HepG2 (cell line): ENCODE data around the gene ST6GALNAC4. TPM values are rescaled to one million over a fixed set of nuclear protein-coding genes. Genes with fewer than 3 reads are reported as not detected.

ENCODE experiments used
- FOSL2 ChIP-seq: sonication (generic); formaldehyde crosslinking; IDR thresholded peaks from 2 replicates; pipeline ENCODE4 v1.4.0; 2020; ENCODE audit warnings: missing genetic modification reagents
- FOXA3 ChIP-seq: IDR thresholded peaks from 2 replicates; pipeline ENCODE4 v1.6.1; 2016; ENCODE audit warnings: missing genetic modification reagents, missing compliant biosample characterization
- KLF11 ChIP-seq: IDR thresholded peaks from 2 replicates; pipeline ENCODE4 v1.6.1; 2016; ENCODE audit warnings: missing compliant biosample characterization
- SIN3B ChIP-seq: fragments of 150-350 bp; IDR thresholded peaks from 2 replicates; pipeline ENCODE4 v1.6.1; 2014; ENCODE audit warnings: low read length
- THAP11 ChIP-seq: IDR thresholded peaks from 2 replicates; pipeline ENCODE4 v1.6.1; 2016; ENCODE audit warnings: missing biosample characterization, missing genetic modification reagents
- ZNF20 ChIP-seq: sonication (generic); formaldehyde crosslinking; IDR thresholded peaks from 2 replicates; pipeline ENCODE4 v1.4.0; 2020; ENCODE audit warnings: mild to moderate bottlenecking, moderate library complexity, missing genetic modification reagents
- ZNF337 ChIP-seq: sonication (generic); formaldehyde crosslinking; IDR thresholded peaks from 2 replicates; pipeline ENCODE4 v1.5.1; 2020; ENCODE audit warnings: missing genetic modification reagents, low read depth, mild to moderate bottlenecking, borderline replicate concordance
- ZNF558 ChIP-seq: sonication (generic); formaldehyde crosslinking; IDR thresholded peaks from 2 replicates; pipeline ENCODE4 v1.9.0; 2022; ENCODE audit warnings: mild to moderate bottlenecking, missing genetic modification reagents, borderline replicate concordance
- ZNF724P ChIP-seq: sonication (generic); formaldehyde crosslinking; IDR thresholded peaks from 2 replicates; pipeline ENCODE4 v1.8.0; 2022; ENCODE audit warnings: missing genetic modification reagents, borderline replicate concordance
- ZNF781 ChIP-seq: sonication (generic); formaldehyde crosslinking; IDR thresholded peaks from 2 replicates; pipeline ENCODE4 v1.5.1; 2020; ENCODE audit warnings: borderline replicate concordance, mild to moderate bottlenecking, missing genetic modification reagents; ENCODE audit errors: not compliant biosample characterization
- polyA plus RNA-seq, 8 experiments: library from polyadenylated mRNA; depleted of rRNA in 3 of 8; stranded (reverse) in 7 of 8; unstranded in 1 of 8; fragments of >200 nt; fragmentation: Illumina TruSeq in 4 of 8; extraction: Trizol in 4 of 8; gene quantifications; 2 replicates each; pipeline versions ENCODE4 v1.2.1 to v1.2.3, GENCODE V29; 2011 to 2016; ENCODE audit warnings: low read depth in 4 of 8, missing spikeins in 1 of 8, mixed read lengths in 1 of 8; ENCODE audit not compliant: insufficient read depth in 1 of 8
- total RNA-seq, 5 experiments: library from RNA; depleted of rRNA; stranded (reverse); fragments of >200 nt; fragmentation: Illumina TruSeq; extraction: Trizol; gene quantifications; 2 replicates each; pipeline ENCODE4 v1.2.3, GENCODE V29; 2016; ENCODE audit warnings: low read depth in 1 of 5
- TF ChIP-seq, protein P1 (sequence below): IDR thresholded peaks from 2 replicates; pipeline ENCODE4 v1.6.1; 2016; ENCODE audit warnings: missing biosample characterization, missing genetic modification reagents, low read depth
- TF ChIP-seq, protein P2 (sequence below): sonication (generic); formaldehyde crosslinking; IDR thresholded peaks from 2 replicates; pipeline ENCODE4 v1.4.0; 2020; ENCODE audit warnings: missing genetic modification reagents, low read depth, mild to moderate bottlenecking, borderline replicate concordance
- TF ChIP-seq, protein P3 (sequence below): sonication (generic); formaldehyde crosslinking; IDR thresholded peaks from 2 replicates; pipeline ENCODE4 v1.5.0; 2020; ENCODE audit warnings: mild to moderate bottlenecking, missing genetic modification reagents, moderate library complexity
- TF ChIP-seq, protein P4 (sequence below): sonication (generic); formaldehyde crosslinking; IDR thresholded peaks from 2 replicates; pipeline ENCODE4 v1.4.0; 2020; ENCODE audit warnings: missing genetic modification reagents, mild to moderate bottlenecking, borderline replicate concordance
- TF ChIP-seq, protein P5 (sequence below): sonication (generic); formaldehyde crosslinking; IDR thresholded peaks from 2 replicates; pipeline ENCODE4 v1.4.0; 2020; ENCODE audit warnings: mild to moderate bottlenecking, missing genetic modification reagents

The ST6GALNAC4 gene
- total and polyA plus RNA-seq, 2 of the 13 experiments (the other 11 are each of a cell fraction or from before 2014, with no cell fraction given): 18.8 to 27.7 TPM

DNA sequence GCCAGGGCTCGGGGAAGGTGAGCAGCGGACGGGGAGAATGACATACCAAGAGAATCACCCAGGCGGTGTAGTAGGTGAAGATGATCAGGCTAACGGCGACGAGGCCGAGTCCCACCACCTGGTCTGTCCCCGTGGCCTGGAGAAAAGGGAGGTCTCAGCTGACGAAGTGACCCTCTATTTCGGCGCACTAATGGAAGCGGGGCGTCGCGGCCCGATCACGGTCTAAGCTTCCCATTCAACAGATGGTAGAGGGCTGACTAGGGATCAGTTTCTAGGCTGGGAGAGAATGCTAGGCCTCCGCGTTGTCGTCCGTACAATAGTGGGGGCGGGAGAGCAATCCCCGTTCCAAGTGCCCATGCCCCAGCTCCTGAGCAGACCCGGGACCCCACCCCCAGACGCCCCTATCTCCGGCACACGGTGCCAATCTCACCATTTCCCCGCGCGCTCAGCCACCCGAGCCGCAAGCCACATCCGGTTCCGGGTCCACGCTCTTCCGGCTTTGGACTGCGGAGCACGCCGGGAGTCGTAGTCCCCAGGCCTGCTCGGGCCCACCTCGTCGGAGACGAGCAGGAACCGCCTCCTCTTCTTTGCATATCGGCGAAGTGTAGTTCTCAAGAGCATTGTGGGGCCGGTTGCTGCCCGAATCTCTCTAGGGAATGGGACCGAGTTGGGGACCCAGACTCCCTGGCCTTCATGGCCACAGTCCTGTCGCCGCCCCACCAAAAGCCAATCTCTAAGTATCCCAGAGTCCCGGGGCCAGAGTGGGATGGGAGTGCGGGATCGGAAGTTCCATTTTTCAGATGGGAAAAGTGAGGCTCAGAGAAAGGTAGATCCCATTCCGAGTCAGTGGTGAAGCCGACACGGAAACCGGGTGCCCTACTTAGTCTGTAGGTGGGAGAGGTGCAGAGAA lies 20.8 kb upstream of the ST6GALNAC4 start, which contains the start of gene DPM2 (continued):
- TF ChIP-seq, protein P1, sequence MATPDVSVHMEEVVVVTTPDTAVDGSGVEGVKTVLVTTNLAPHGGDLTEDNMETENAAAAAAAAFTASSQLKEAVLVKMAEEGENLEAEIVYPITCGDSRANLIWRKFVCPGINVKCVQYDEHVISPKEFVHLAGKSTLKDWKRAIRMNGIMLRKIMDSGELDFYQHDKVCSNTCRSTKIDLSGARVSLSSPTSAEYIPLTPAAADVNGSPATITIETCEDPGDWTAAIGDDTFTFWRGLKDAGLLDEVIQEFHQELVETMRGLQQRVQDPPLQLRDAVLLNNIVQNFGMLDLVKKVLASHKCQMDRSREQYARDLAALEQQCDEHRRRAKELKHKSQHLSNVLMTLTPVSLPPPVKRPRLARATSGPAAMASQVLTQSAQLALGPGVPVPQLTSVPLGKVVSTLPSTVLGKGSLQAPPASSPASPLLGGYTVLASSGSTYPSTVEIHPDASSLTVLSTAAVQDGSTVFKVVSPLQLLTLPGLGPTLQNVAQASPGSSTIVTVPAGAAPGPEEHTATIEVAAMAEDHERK (CRISPR knock-in tag): no peak
- TF ChIP-seq KLF11 (CRISPR knock-in tag) (no peak), ZNF781 (CRISPR knock-in tag) (peak; percentile 63), FOSL2 (CRISPR knock-in tag) (no peak; the same call in 1 of the 2 replicates), THAP11 (CRISPR knock-in tag) (peak; percentile 99), ZNF337 (peak; percentile 36; the same call in 1 of the 2 replicates), ZNF558 (CRISPR knock-in tag) (no peak), ZNF20 (CRISPR knock-in tag) (no peak), ZNF724P (no peak), FOXA3 (CRISPR knock-in tag) (0 out of 2 replicates have a peak, but pooled peaks have one; percentile 41), SIN3B (no peak)
- TF ChIP-seq, protein P2, sequence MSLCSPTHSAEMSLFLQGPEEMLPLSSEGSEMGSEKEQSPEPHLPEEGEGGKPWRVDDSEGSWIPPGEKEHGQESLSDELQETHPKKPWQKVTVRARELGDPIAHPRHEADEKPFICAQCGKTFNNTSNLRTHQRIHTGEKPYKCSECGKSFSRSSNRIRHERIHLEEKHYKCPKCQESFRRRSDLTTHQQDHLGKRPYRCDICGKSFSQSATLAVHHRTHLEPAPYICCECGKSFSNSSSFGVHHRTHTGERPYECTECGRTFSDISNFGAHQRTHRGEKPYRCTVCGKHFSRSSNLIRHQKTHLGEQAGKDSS (CRISPR knock-in tag): no peak
- TF ChIP-seq, protein P3, sequence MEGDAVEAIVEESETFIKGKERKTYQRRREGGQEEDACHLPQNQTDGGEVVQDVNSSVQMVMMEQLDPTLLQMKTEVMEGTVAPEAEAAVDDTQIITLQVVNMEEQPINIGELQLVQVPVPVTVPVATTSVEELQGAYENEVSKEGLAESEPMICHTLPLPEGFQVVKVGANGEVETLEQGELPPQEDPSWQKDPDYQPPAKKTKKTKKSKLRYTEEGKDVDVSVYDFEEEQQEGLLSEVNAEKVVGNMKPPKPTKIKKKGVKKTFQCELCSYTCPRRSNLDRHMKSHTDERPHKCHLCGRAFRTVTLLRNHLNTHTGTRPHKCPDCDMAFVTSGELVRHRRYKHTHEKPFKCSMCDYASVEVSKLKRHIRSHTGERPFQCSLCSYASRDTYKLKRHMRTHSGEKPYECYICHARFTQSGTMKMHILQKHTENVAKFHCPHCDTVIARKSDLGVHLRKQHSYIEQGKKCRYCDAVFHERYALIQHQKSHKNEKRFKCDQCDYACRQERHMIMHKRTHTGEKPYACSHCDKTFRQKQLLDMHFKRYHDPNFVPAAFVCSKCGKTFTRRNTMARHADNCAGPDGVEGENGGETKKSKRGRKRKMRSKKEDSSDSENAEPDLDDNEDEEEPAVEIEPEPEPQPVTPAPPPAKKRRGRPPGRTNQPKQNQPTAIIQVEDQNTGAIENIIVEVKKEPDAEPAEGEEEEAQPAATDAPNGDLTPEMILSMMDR (CRISPR knock-in tag): no peak
- TF ChIP-seq, protein P4, sequence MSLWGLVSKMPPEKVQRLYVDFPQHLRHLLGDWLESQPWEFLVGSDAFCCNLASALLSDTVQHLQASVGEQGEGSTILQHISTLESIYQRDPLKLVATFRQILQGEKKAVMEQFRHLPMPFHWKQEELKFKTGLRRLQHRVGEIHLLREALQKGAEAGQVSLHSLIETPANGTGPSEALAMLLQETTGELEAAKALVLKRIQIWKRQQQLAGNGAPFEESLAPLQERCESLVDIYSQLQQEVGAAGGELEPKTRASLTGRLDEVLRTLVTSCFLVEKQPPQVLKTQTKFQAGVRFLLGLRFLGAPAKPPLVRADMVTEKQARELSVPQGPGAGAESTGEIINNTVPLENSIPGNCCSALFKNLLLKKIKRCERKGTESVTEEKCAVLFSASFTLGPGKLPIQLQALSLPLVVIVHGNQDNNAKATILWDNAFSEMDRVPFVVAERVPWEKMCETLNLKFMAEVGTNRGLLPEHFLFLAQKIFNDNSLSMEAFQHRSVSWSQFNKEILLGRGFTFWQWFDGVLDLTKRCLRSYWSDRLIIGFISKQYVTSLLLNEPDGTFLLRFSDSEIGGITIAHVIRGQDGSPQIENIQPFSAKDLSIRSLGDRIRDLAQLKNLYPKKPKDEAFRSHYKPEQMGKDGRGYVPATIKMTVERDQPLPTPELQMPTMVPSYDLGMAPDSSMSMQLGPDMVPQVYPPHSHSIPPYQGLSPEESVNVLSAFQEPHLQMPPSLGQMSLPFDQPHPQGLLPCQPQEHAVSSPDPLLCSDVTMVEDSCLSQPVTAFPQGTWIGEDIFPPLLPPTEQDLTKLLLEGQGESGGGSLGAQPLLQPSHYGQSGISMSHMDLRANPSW: no peak
- TF ChIP-seq, protein P5, sequence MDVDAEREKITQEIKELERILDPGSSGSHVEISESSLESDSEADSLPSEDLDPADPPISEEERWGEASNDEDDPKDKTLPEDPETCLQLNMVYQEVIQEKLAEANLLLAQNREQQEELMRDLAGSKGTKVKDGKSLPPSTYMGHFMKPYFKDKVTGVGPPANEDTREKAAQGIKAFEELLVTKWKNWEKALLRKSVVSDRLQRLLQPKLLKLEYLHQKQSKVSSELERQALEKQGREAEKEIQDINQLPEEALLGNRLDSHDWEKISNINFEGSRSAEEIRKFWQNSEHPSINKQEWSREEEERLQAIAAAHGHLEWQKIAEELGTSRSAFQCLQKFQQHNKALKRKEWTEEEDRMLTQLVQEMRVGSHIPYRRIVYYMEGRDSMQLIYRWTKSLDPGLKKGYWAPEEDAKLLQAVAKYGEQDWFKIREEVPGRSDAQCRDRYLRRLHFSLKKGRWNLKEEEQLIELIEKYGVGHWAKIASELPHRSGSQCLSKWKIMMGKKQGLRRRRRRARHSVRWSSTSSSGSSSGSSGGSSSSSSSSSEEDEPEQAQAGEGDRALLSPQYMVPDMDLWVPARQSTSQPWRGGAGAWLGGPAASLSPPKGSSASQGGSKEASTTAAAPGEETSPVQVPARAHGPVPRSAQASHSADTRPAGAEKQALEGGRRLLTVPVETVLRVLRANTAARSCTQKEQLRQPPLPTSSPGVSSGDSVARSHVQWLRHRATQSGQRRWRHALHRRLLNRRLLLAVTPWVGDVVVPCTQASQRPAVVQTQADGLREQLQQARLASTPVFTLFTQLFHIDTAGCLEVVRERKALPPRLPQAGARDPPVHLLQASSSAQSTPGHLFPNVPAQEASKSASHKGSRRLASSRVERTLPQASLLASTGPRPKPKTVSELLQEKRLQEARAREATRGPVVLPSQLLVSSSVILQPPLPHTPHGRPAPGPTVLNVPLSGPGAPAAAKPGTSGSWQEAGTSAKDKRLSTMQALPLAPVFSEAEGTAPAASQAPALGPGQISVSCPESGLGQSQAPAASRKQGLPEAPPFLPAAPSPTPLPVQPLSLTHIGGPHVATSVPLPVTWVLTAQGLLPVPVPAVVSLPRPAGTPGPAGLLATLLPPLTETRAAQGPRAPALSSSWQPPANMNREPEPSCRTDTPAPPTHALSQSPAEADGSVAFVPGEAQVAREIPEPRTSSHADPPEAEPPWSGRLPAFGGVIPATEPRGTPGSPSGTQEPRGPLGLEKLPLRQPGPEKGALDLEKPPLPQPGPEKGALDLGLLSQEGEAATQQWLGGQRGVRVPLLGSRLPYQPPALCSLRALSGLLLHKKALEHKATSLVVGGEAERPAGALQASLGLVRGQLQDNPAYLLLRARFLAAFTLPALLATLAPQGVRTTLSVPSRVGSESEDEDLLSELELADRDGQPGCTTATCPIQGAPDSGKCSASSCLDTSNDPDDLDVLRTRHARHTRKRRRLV (CRISPR knock-in tag): 0 out of 2 replicates have a peak, but pooled peaks have one; percentile 73
